Hepatocyte (in vitro differentiated cells): Measurements from ENCODE around the gene GDI1. TPM values are rescaled to one million over a fixed set of nuclear protein-coding genes. Genes with fewer than 3 reads are reported as not detected.

Experiments
- DNase-seq: peaks from one replicate; pipeline ENCODE4 v3.0.0-alpha.2; 2016; ENCODE audit warnings: low spot score
- H2AFZ ChIP-seq: fragments of 200-600 bp; sonication (generic); 2 replicates; pipeline ENCODE4 v1.6.0; 2016; ENCODE audit warnings: antibody characterized with exemption, mild to moderate bottlenecking
- H3K27ac ChIP-seq: fragments of 200-600 bp; sonication (generic); 2 replicates; pipeline ENCODE4 v1.5.1; 2016; ENCODE audit warnings: mild to moderate bottlenecking
- H3K27me3 ChIP-seq: fragments of 200-600 bp; sonication (generic); 2 replicates; pipeline ENCODE4 v1.6.1; 2016
- H3K36me3 ChIP-seq: fragments of 200-600 bp; sonication (generic); replicated peaks from 2 replicates; pipeline ENCODE4 v1.5.1; 2016; ENCODE audit warnings: low read depth; ENCODE audit not compliant: insufficient read depth
- H3K4me1 ChIP-seq: fragments of 200-600 bp; sonication (generic); 2 replicates; pipeline ENCODE4 v1.5.1; 2016; ENCODE audit warnings: mild to moderate bottlenecking, moderate library complexity; ENCODE audit not compliant: insufficient read depth
- H3K4me2 ChIP-seq: fragments of 200-600 bp; sonication (generic); 2 replicates; pipeline ENCODE4 v1.6.0; 2016
- H3K4me3 ChIP-seq: fragments of 200-600 bp; sonication (generic); 2 replicates; pipeline ENCODE4 v1.5.1; 2016; ENCODE audit warnings: mild to moderate bottlenecking
- H3K79me2 ChIP-seq: fragments of 200-600 bp; sonication (generic); 2 replicates; pipeline ENCODE4 v1.6.0; 2017; ENCODE audit warnings: mild to moderate bottlenecking
- H3K9me2 ChIP-seq: fragments of 200-600 bp; sonication (generic); replicated peaks from 2 replicates; pipeline ENCODE4 v1.6.0; 2017; ENCODE audit warnings: mild to moderate bottlenecking; ENCODE audit not compliant: insufficient read depth
- H3K9me3 ChIP-seq: fragments of 200-600 bp; sonication (generic); 2 replicates; pipeline ENCODE4 v1.5.1; 2016; ENCODE audit warnings: low read depth, mild to moderate bottlenecking
- H4K20me1 ChIP-seq: fragments of 200-600 bp; sonication (generic); 2 replicates; pipeline ENCODE4 v1.6.0; 2016; ENCODE audit warnings: mild to moderate bottlenecking; ENCODE audit not compliant: insufficient read depth, poor library complexity, severe bottlenecking
- EZH2 ChIP-seq: fragments of 200-600 bp; sonication (generic); IDR thresholded peaks from 2 replicates; pipeline ENCODE4 v1.6.1; 2016; ENCODE audit warnings: antibody characterized with exemption, mild to moderate bottlenecking, borderline replicate concordance
- EZH2phosphoT487 ChIP-seq: fragments of 200-600 bp; sonication (generic); IDR thresholded peaks from one replicate; pipeline ENCODE4 v1.6.1; 2018; ENCODE audit warnings: antibody characterized with exemption, mild to moderate bottlenecking, low read depth, moderate library complexity; ENCODE audit not compliant: unreplicated experiment, severe bottlenecking
- WGBS: methylation state at CpG from one replicate; pipeline ENCODE4 v1.1.6; 2016; ENCODE audit warnings: low lambda C conversion rate; ENCODE audit errors: missing lambda C conversion rate; 5-methylcytosine and 5-hydroxymethylcytosine counted together
- polyA plus RNA-seq: library from polyadenylated mRNA; unstranded; fragments of >200 nt; fragmentation: Nextera tagmentation; extraction: Ambion mirVana; gene quantifications from 2 replicates; pipeline ENCODE4 v1.2.1, GENCODE V29; 2016
- total RNA-seq: library from RNA; depleted of rRNA; stranded (reverse); fragments of >200 nt; gene quantifications from 2 replicates; pipeline ENCODE4 v1.2.3, GENCODE V29; 2014
- TF ChIP-seq, protein P1 (sequence below): fragments of 200-600 bp; sonication (generic); IDR thresholded peaks from 2 replicates; pipeline ENCODE4 v1.5.1; 2016; ENCODE audit warnings: antibody characterized with exemption, mild to moderate bottlenecking; ENCODE audit not compliant: poor library complexity

The GDI1 gene
- total and polyA plus RNA-seq, 2 experiments from 2014 or later = 101 to 102 TPM

DNA sequence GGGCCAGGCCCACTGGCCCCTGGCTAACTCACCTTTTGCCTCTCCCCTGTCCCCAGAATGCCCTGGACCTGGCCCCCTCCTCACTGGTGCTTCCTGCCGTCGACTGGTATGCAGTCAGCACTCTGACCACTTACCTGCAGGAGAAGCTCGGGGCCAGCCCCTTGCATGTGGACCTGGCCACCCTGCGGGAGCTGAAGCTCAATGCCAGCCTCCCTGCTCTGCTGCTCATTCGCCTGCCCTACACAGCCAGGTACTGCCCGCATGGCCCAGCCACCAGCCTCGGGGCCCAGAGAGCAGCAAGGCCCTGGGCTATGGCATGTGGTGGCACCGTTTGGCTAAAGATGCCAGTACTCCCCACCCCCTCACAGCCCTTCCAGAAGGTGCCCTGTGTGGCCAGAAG, 4.7 kb upstream of the GDI1 start:
- Histone ChIP-seq H3K9me3 (no peaks in the 10 kb centered on the region), H3K9me2 (no peaks in the 10 kb centered on the region), H3K27ac (no peak overlapping the region), H3K4me2 (no peak overlapping the region), H2AFZ (no peak overlapping the region), H3K4me1 (no peaks in the 10 kb centered on the region), H3K79me2 (peaks cover 30% of the 10 kb centered on the region), H4K20me1 (no peaks in the 10 kb centered on the region), H3K27me3 (no peaks in the 10 kb centered on the region), H3K36me3 (no peaks in the 10 kb centered on the region), H3K4me3 (no peak overlapping the region)
- DNase-seq = no peak
- 97% methylated on average over 8 of the region's 8 CpGs for WGBS
- TF ChIP-seq EZH2 (no peak), EZH2phosphoT487 (no peak)

DNA sequence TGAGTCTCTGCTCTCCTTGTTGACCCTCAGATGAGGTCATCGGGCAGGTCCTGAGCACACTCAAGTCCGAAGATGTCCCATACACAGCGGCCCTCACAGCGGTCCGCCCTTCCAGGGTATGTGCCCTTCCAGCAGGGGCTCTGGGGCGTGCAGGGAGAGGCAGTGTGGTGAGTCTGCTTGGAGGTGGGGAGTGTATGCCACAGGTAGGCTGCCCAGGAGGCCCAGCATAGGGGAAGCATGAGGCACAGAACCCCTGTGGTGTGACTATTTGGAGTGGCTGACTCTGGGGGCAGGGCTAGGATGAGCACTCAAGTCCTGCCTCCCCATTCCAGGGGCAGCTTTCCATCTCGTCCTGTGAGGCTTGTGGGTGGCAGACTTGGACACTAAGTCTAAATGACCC, 3.3 kb upstream of the GDI1 start:
- no peaks in the 10 kb centered on the region for H3K9me3 ChIP-seq
- H3K36me3 ChIP-seq = no peaks in the 10 kb centered on the region
- no peak overlapping the region for H2AFZ ChIP-seq
- TF ChIP-seq EZH2phosphoT487 (no peak), EZH2 (no peak)
- TF ChIP-seq, protein P1, sequence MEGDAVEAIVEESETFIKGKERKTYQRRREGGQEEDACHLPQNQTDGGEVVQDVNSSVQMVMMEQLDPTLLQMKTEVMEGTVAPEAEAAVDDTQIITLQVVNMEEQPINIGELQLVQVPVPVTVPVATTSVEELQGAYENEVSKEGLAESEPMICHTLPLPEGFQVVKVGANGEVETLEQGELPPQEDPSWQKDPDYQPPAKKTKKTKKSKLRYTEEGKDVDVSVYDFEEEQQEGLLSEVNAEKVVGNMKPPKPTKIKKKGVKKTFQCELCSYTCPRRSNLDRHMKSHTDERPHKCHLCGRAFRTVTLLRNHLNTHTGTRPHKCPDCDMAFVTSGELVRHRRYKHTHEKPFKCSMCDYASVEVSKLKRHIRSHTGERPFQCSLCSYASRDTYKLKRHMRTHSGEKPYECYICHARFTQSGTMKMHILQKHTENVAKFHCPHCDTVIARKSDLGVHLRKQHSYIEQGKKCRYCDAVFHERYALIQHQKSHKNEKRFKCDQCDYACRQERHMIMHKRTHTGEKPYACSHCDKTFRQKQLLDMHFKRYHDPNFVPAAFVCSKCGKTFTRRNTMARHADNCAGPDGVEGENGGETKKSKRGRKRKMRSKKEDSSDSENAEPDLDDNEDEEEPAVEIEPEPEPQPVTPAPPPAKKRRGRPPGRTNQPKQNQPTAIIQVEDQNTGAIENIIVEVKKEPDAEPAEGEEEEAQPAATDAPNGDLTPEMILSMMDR = no peak
- DNase-seq = no peak
- WGBS = 83% methylated on average over 7 of the region's 7 CpGs
- no peaks in the 10 kb centered on the region for H3K4me1 ChIP-seq
- H3K9me2 ChIP-seq = no peaks in the 10 kb centered on the region
- peaks cover 37% of the 10 kb centered on the region for H3K79me2 ChIP-seq
- no peaks in the 10 kb centered on the region for H4K20me1 ChIP-seq
- H3K27me3 ChIP-seq = no peaks in the 10 kb centered on the region
- H3K4me3 ChIP-seq = no peak overlapping the region
- H3K4me2 ChIP-seq = no peak overlapping the region
- no peak overlapping the region for H3K27ac ChIP-seq

DNA sequence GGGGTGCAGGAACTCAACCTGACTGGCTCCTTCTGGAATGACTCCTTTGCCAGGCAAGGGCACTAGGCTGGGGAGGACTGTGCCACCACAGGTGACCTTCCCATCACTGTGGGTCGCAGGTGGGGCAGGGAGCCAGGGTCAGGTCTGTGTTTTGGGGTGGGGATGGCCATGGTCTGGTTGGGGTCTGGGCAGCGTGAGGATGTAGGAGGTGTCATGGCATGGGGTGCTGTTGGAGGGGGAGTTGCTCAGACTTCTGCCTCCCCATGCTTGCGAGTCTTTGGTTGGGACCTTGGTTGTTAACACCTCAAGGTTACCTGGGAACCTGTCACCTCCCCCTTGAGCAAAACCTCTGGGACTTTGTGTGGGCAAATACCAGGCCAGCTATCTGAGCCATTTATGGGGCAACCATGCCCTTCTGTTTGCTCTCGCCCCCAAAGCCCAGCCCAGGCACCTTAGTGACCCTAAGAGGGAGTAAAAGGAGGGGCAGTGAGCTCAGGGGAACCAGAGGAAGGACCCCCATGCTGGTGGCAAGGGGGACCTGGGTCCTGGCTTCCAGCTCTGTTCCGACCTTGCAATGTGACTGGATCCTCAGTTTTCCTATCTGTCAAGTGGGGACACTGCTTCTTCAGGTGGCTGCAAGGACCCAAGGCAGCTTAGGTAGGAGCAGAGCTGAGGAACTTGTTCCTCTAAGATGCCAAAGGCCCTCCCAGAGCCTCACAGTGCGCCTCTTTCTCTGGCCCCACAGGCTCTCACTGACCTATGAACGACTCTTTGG, 2.4 kb upstream of the GDI1 start:
- Histone ChIP-seq H3K4me1 (no peaks in the 10 kb centered on the region), H3K27ac (no peak overlapping the region), H4K20me1 (no peaks in the 10 kb centered on the region), H3K79me2 (peaks cover 36% of the 10 kb centered on the region), H3K36me3 (no peaks in the 10 kb centered on the region), H3K4me2 (no peak overlapping the region), H3K4me3 (no peak overlapping the region), H3K27me3 (no peaks in the 10 kb centered on the region), H2AFZ (no peak overlapping the region), H3K9me3 (no peaks in the 10 kb centered on the region), H3K9me2 (no peaks in the 10 kb centered on the region)
- DNase-seq = no peak
- TF ChIP-seq EZH2 = no peak
- TF ChIP-seq EZH2phosphoT487 = no peak
- TF ChIP-seq, protein P1 = no peak
- WGBS = 73% methylated on average over 7 of the region's 7 CpGs

DNA sequence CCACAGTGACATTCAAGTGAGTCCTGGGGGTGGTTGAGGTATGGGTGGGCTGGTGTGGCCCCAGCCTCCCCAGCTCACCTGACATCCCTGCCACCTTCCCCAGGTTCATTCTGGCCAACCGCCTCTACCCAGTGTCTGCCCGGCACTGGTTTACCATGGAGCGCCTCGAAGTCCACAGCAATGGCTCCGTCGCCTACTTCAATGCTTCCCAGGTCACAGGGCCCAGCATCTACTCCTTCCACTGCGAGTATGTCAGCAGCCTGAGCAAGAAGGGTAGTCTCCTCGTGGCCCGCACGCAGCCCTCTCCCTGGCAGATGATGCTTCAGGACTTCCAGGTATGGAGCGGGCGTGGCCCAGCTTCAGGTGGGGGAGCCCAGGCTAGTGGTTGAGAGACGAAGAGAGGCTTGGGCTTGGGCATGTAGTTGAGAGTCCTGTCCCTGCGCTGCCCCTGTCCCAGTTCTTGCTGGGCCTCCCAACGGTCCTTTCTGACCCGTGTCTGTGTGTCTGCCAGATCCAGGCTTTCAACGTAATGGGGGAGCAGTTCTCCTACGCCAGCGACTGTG, 1.7 kb upstream of the GDI1 start:
- Histone ChIP-seq H3K9me2 (no peaks in the 10 kb centered on the region), H3K27ac (no peak overlapping the region), H4K20me1 (no peaks in the 10 kb centered on the region), H2AFZ (no peak overlapping the region), H3K27me3 (no peaks in the 10 kb centered on the region), H3K79me2 (peaks cover 33% of the 10 kb centered on the region), H3K4me2 (no peak overlapping the region), H3K4me3 (no peak overlapping the region), H3K9me3 (no peaks in the 10 kb centered on the region), H3K36me3 (no peaks in the 10 kb centered on the region), H3K4me1 (no peaks in the 10 kb centered on the region)
- 90% methylated on average over 19 of the region's 19 CpGs for WGBS
- no peak for DNase-seq
- TF ChIP-seq EZH2 = no peak
- TF ChIP-seq, protein P1 = no peak
- no peak for TF ChIP-seq EZH2phosphoT487
